ENCODE measurements around the gene BPIFB3. TPM values are rescaled to one million over a fixed set of nuclear protein-coding genes. Genes with fewer than 3 reads are reported as not detected.
"Not testable (repeated sequence)": the region's sequence is repeated elsewhere in the genome, so short reads cannot be mapped to it uniquely, and the experiment has no call there.

BPIFB3 gene
- total RNA-seq, 2 experiments from 2014 or later, result not detected

DNA sequence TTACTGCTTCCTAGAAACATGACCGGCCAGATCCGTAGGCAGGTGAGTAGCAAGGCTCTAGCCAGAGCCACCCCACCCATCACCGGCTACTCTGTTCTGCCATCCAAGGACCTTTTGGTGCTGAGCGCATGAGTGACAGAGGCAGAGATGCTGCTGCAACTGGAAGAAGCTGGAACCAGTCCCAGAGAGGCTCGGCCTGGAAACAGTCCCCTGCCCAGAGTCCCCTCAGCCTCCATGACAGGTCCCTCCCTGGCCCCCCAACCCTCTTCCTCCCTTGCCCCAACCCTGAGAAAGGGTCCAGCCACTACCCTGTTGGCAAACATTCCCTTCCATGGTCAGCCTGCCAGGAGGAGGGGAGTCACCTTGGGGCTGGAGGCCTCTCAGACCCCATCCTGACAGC lies 57.6 kb downstream of the BPIFB3 start:
- H3K4me3 Mint-ChIP-seq, result no peak overlapping the region

DNA sequence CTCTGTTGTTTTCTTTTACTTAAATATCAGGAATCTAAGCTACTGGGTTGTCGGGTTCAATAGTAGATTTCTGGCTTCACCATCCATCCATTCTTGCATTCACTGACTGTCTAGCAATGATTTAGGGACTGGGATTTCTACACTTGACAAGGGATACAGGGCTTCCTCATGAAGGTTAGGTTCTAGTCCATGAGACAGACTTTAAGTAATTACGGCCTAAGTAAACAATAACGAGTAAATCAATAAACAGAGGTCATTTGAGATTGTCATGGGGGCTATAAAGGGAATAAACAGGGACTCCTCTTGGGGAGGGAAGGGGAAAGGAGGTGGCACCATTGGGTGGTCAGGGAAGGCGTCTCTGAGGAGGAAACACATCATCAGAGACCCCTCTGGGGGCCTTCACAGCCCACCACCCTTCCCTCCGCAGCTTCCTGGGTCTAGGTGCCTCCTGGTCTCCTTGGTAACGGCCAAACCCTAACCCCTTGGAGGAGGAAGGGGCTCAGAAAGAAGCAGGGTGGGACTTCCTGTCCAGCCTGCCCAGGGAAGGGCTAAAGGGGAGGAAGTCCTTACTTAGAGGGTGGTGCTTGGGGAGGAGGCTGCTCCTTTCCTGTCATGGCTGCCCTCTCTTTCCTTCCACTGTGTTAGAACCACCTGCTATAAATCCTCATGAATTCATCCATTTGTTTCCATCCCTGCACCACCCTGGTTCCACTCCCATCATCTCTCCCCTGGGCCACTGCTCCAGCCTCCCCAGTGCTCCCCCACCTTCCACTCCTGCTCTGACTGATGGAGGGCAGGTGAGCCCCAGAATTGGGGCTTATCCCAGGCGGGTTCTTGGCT lies 59.1 kb downstream of the BPIFB3 start:
- intact Hi-C loops (cut with micrococcal nuclease), result no loop called here
- Mint-ChIP-seq H3K4me3 (no peak overlapping the region), H3K4me1 (ENCODE audit: low read depth) (no peaks in the 10 kb centered on the region), H3K36me3 (ENCODE audit: low read depth) (no peaks in the 10 kb centered on the region), H3K27ac (no peak overlapping the region), H3K9me3 (no peaks in the 10 kb centered on the region), H3K27me3 (ENCODE audit: low read depth) (no peaks in the 10 kb centered on the region)
- DNase-seq, result no peak
- CTCF ChIA-PET, result no interaction called here

More for the DNA sequence above, 57.6 kb downstream of the BPIFB3 start:
- no peak overlapping the region for H3K27ac Mint-ChIP-seq
- no peaks in the 10 kb centered on the region for H3K4me1 Mint-ChIP-seq (ENCODE audit: low read depth)
- no peak for DNase-seq
- CTCF ChIA-PET, result no interaction called here
- intact Hi-C loops (cut with micrococcal nuclease), result no loop called here
- no peaks in the 10 kb centered on the region for H3K36me3 Mint-ChIP-seq (ENCODE audit: low read depth)
- H3K9me3 Mint-ChIP-seq, result no peaks in the 10 kb centered on the region
- H3K27me3 Mint-ChIP-seq (ENCODE audit: low read depth), result no peaks in the 10 kb centered on the region

DNA sequence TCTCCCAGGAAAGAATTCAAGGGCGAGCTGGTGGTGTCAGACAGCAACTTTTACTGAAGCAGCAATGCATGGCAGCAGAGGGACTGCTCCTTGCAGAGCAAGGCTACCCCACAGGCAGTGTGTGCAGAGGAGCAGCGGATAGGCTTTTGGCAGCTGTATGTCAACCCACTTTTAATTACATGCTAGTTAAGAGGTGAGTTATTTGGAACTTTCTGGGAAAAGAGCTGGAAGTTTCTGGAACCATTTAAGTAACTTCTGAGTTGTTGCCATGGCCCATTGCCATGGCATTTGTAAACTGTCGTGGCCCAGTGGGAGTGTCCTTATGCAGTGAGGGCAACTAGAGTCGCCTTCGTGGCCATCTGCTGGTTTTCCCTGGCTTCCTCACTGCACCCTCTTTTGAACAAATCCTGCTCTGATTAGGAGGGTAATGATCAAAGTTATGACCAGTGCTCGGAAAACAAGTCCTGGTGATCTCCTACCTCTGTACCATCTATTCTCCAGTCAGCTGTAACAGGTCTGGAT lies 59.7 kb downstream of the BPIFB3 start:
- Mint-ChIP-seq H3K9me3 (no peaks in the 10 kb centered on the region), H3K27me3 (ENCODE audit: low read depth) (no peaks in the 10 kb centered on the region), H3K36me3 (ENCODE audit: low read depth) (no peaks in the 10 kb centered on the region), H3K27ac (no peak overlapping the region), H3K4me1 (ENCODE audit: low read depth) (no peaks in the 10 kb centered on the region), H3K4me3 (no peak overlapping the region)
- intact Hi-C loops (cut with micrococcal nuclease), result no loop called here
- CTCF ChIA-PET, result no interaction called here
- no peak for DNase-seq

DNA sequence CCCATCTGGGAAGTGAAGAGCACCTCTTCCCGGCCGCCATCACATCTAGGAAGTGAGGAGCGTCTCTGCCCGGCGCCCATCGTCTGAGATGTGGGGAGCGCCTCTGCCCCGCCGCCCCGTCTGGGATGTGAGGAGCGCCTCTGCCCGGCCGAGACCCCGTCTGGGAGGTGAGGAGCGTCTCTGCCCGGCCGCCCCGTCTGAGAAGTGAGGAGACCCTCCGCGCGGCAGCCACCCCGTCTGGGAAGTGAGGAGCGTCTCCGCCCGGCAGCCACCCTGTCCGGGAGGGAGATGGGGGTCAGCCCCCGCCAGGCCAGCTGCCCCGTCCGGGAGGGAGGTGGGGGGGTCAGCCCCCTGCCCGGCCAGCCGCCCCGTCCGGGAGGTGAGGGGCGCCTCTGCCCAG lies 61.8 kb downstream of the BPIFB3 start:
- CTCF ChIA-PET, H3K27ac Mint-ChIP-seq: not testable (repeated sequence)

DNA sequence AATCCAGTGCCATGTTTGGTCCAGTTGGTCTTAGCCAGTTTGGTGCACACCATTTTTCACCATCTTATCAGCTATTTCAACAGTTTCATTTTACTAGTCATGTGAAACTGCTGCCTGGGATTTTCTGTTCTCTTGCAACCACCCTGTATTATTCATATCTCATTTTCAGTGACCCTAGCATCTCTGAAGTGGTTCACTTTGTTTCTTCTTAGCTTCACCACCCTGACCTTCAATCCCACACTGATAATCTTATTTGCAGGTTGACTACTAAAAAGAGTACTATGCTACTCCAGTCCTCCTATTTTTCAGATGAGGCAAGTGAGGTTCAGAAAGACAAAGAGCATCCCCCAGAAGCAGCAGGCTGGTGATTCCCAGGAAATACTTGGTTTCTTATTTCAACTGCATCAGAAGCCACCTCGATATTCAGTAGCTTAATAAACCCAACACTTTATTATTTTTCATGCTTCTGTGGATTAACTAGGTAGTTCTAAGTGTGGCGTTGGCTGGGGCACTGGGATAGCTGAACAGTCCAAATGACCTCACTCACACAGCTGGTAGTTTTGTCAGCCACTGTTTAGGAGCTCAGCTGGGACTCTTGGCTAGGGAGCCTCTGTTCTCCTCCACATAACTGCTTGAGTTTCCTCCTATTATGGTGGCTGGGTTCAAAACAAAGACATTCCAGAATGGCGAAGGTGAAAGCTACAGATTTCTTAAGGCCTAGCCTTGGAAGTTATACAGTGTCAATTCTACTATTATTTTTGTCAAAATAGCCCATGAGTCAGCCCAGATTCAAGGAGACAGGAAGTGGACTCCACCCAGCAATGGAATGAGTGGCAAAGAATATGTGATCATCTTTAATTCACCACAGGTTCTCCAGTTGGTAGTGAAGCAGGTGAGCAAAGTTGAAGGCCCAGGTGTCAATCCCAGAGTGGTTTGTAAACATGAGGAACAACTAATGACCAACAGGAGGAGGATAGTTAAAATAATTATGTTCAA lies 66.3 kb downstream of the BPIFB3 start:
- H3K27ac Mint-ChIP-seq, result no peak overlapping the region
- CTCF ChIA-PET, result interaction anchor here (0.7 to 0.9 kb wide), 2 partner anchors 183 to 685 kb away, joined by 3 to 4 read pairs; no protein-coding TSS in a partner anchor
- intact Hi-C loops (cut with micrococcal nuclease), result no loop called here
- no peaks in the 10 kb centered on the region for H3K36me3 Mint-ChIP-seq (ENCODE audit: low read depth)
- peak; percentile 9 for DNase-seq
- H3K9me3 Mint-ChIP-seq, result peaks cover 5% of the 10 kb centered on the region
- no peaks in the 10 kb centered on the region for H3K27me3 Mint-ChIP-seq (ENCODE audit: low read depth)
- H3K4me3 Mint-ChIP-seq, result no peak overlapping the region
- peaks cover 9% of the 10 kb centered on the region for H3K4me1 Mint-ChIP-seq (ENCODE audit: low read depth)

More for the DNA sequence above, 61.8 kb downstream of the BPIFB3 start:
- H3K4me1 Mint-ChIP-seq (ENCODE audit: low read depth); H3K4me3 Mint-ChIP-seq; intact Hi-C loops (cut with micrococcal nuclease); H3K27me3 Mint-ChIP-seq (ENCODE audit: low read depth); H3K36me3 Mint-ChIP-seq (ENCODE audit: low read depth); H3K9me3 Mint-ChIP-seq; DNase-seq: not testable (repeated sequence)

DNA sequence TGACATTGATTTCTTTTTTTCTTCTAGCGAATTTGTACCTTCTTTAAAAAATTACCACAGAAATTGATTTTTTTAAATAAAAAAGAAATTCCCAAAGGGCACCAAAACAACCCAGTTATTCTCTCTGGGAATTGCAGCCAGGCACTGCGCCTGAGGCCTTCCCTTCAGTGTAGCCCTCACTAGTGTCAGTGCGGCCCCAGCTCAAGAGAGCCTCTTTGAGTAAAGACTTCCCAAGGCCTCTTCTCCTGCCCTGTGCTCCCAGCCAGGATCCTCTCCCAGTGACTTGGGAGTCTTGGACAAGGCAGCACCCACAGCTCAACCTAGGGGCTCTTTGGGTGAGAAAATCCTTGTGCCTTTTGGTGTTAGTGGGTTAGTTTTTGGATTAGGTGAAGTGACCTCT lies 67.2 kb downstream of the BPIFB3 start:
- Mint-ChIP-seq H3K27me3 (ENCODE audit: low read depth) (no peaks in the 10 kb centered on the region), H3K36me3 (ENCODE audit: low read depth) (no peaks in the 10 kb centered on the region), H3K27ac (no peak overlapping the region), H3K9me3 (peaks cover 5% of the 10 kb centered on the region), H3K4me3 (no peak overlapping the region), H3K4me1 (ENCODE audit: low read depth) (peaks cover 9% of the 10 kb centered on the region)
- DNase-seq, result no peak
- CTCF ChIA-PET, result no interaction called here
- intact Hi-C loops (cut with micrococcal nuclease), result no loop called here

DNA sequence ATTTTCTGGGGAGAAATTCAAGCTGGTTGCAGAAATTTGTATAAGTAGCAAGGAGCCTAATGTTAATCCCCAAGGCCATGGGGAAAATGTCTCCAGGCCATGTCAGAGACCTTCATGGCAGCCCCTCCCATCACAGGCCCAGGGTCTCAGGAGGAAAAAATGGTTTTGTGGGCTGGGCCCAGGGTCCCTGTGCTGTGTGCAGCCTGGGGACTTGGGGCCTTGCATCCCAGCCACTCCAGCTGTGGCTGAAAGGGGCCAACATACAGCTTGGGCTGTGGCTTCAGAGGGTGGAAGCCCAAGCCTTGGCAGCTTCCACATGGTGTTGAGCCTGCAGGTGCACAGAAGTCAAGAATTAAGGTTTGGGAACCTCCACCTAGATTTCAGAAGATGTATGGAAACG lies 68.6 kb downstream of the BPIFB3 start:
- intact Hi-C loops (cut with micrococcal nuclease), result not testable (repeated sequence)

More for the DNA sequence above, 68.6 kb downstream of the BPIFB3 start:
- CTCF ChIA-PET; H3K4me3 Mint-ChIP-seq; DNase-seq; H3K36me3 Mint-ChIP-seq (ENCODE audit: low read depth); H3K9me3 Mint-ChIP-seq; H3K27me3 Mint-ChIP-seq (ENCODE audit: low read depth); H3K27ac Mint-ChIP-seq; H3K4me1 Mint-ChIP-seq (ENCODE audit: low read depth): not testable (repeated sequence)

Other genes starting within 250 kb of the BPIFB3 start
- gene MAPRE1, start 233.9 kb upstream of the BPIFB3 start, total RNA-seq, result 100 to 1,000 TPM; 119 to 127 TPM
- under 1 TPM; 0.45 to 0.57 TPM for gene EFCAB8, start 195.0 kb upstream of the BPIFB3 start, total RNA-seq
- gene SUN5, start 49.5 kb upstream of the BPIFB3 start, total RNA-seq, result not detected
- gene BPIFB2, start 46.2 kb upstream of the BPIFB3 start, total RNA-seq, result not detected
- gene BPIFB6, start 22.3 kb upstream of the BPIFB3 start, total RNA-seq, result not detected
- gene BPIFB4, start 25.7 kb downstream of the BPIFB3 start, total RNA-seq, result not detected
- gene BPIFA2, start 114.3 kb downstream of the BPIFB3 start, total RNA-seq, result not detected
- not detected for gene BPIFA3, start 163.4 kb downstream of the BPIFB3 start, total RNA-seq
- not detected for gene BPIFA1, start 182.1 kb downstream of the BPIFB3 start, total RNA-seq
- not detected for gene BPIFB1, start 229.3 kb downstream of the BPIFB3 start, total RNA-seq